Measurements from ENCODE around the gene CD38. TPM values are rescaled to one million over a fixed set of nuclear protein-coding genes. Genes with fewer than 3 reads are reported as not detected.

The CD38 gene
- total RNA-seq, 2 experiments from 2014 or later = 88.8 to 93.4 TPM

Other genes with a start within 250 kb of the CD38 start
- gene FBXL5, start 123.0 kb upstream of the CD38 start, total RNA-seq = 10 to 100 TPM; 40.9 to 42.0 TPM
- gene FAM200B, start 96.5 kb upstream of the CD38 start, total RNA-seq = 10 to 100 TPM; 15.8 to 17.2 TPM
- under 1 TPM; 0.60 to 0.71 TPM for gene BST1, start 75.3 kb upstream of the CD38 start, total RNA-seq
- gene FGFBP1, start 160.4 kb downstream of the CD38 start, total RNA-seq = not detected
- gene FGFBP2, start 184.8 kb downstream of the CD38 start, total RNA-seq = 10 to 100 TPM; 12.0 to 13.0 TPM